CD4-positive, CD25-positive, alpha-beta regulatory T cell (primary cell): ENCODE results near the gene PLAGL2. TPM values are rescaled to one million over a fixed set of nuclear protein-coding genes. Genes with fewer than 3 reads are reported as not detected.
"Not testable (repeated sequence)": the region's sequence is repeated elsewhere in the genome, so short reads cannot be mapped to it uniquely, and the experiment has no call there.

ENCODE experiments used
- ATAC-seq, 2 donors: fragments of 150-1000 bp; cut with Tn5 transposase; one replicate each; pipeline ENCODE4 v1.10.0; 2021; ENCODE audit warnings: low read depth in 2 of 2, moderate number of reproducible peaks in 2 of 2, moderate library complexity in 1 of 2
- DNase-seq, 3 donors: peaks; one replicate each; pipeline versions ENCODE4 v3.0.0 to v3.0.0-alpha.2; 2012 to 2022; ENCODE audit warnings: mixed read lengths in 1 of 3
- H3K27ac ChIP-seq: one replicate; pipeline ENCODE4 v1.7.0; 2013; ENCODE audit warnings: mild to moderate bottlenecking, low read length; ENCODE audit not compliant: insufficient read depth, poor library complexity, severe bottlenecking
- H3K27me3 ChIP-seq: one replicate; pipeline ENCODE4 v1.7.0; 2013; ENCODE audit warnings: low read length; ENCODE audit not compliant: control insufficient read depth, insufficient read depth
- H3K36me3 ChIP-seq: one replicate; pipeline ENCODE4 v1.7.0; 2013; ENCODE audit warnings: mild to moderate bottlenecking, low read length, moderate library complexity; ENCODE audit not compliant: control insufficient read depth, insufficient read depth
- H3K4me1 ChIP-seq: 2 replicates; pipeline ENCODE4 v1.7.0; 2013; ENCODE audit warnings: mild to moderate bottlenecking, low read length; ENCODE audit not compliant: insufficient read depth, control insufficient read depth, poor library complexity, severe bottlenecking
- H3K4me3 ChIP-seq: one replicate; pipeline ENCODE4 v1.7.0; 2013; ENCODE audit warnings: low read depth, mild to moderate bottlenecking, low read length, moderate library complexity
- H3K9me3 ChIP-seq, 2 experiments: 1 replicate in 1 of 2; 2 replicates in 1 of 2; pipeline ENCODE4 v1.7.0; 2013; ENCODE audit warnings: low read length in 2 of 2, mild to moderate bottlenecking in 1 of 2, moderate library complexity in 1 of 2; ENCODE audit not compliant: control insufficient read depth in 2 of 2
- H3K27ac Mint-ChIP-seq, 3 donors: one replicate each; pipeline ENCODE4 v1.8.0; 2020 to 2022; ENCODE audit warnings: mild to moderate bottlenecking in 3 of 3, mixed read lengths in 3 of 3, moderate library complexity in 2 of 3
- H3K27me3 Mint-ChIP-seq: one replicate; pipeline ENCODE4 v1.8.0; 2022; ENCODE audit warnings: mild to moderate bottlenecking, mixed read lengths
- H3K36me3 Mint-ChIP-seq: one replicate; pipeline ENCODE4 v1.8.0; 2020; ENCODE audit warnings: mixed read lengths
- H3K4me1 Mint-ChIP-seq, 4 donors: one replicate each; pipeline ENCODE4 v1.8.0; 2020 to 2022; ENCODE audit warnings: mixed read lengths in 4 of 4, mild to moderate bottlenecking in 1 of 4
- H3K4me3 Mint-ChIP-seq, 4 donors: one replicate each; pipeline ENCODE4 v1.8.0; 2020 to 2022; ENCODE audit warnings: mild to moderate bottlenecking in 4 of 4, mixed read lengths in 4 of 4, moderate library complexity in 3 of 4
- H3K9me3 Mint-ChIP-seq, 7 donors: one replicate each; pipeline ENCODE4 v1.8.0; 2020 to 2022; ENCODE audit warnings: mixed read lengths in 7 of 7, mild to moderate bottlenecking in 3 of 7, moderate library complexity in 2 of 7
- polyA plus RNA-seq, 4 donors: library from polyadenylated mRNA; unstranded; fragments of 300-500 nt; fragmentation: Illumina TruSeq; gene quantifications; one replicate each; pipeline ENCODE4 v1.2.3, GENCODE V29; 2021
- total RNA-seq: library from RNA; stranded (reverse); gene quantifications from one replicate; pipeline ENCODE4 v1.2.3, GENCODE V29; 2022

PLAGL2 gene, protein sequence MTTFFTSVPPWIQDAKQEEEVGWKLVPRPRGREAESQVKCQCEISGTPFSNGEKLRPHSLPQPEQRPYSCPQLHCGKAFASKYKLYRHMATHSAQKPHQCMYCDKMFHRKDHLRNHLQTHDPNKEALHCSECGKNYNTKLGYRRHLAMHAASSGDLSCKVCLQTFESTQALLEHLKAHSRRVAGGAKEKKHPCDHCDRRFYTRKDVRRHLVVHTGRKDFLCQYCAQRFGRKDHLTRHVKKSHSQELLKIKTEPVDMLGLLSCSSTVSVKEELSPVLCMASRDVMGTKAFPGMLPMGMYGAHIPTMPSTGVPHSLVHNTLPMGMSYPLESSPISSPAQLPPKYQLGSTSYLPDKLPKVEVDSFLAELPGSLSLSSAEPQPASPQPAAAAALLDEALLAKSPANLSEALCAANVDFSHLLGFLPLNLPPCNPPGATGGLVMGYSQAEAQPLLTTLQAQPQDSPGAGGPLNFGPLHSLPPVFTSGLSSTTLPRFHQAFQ
- total RNA-seq (22.9 TPM), polyA plus RNA-seq (1 to 10 TPM; 2.8 to 5.3 (median 4.0) TPM)

DNA sequence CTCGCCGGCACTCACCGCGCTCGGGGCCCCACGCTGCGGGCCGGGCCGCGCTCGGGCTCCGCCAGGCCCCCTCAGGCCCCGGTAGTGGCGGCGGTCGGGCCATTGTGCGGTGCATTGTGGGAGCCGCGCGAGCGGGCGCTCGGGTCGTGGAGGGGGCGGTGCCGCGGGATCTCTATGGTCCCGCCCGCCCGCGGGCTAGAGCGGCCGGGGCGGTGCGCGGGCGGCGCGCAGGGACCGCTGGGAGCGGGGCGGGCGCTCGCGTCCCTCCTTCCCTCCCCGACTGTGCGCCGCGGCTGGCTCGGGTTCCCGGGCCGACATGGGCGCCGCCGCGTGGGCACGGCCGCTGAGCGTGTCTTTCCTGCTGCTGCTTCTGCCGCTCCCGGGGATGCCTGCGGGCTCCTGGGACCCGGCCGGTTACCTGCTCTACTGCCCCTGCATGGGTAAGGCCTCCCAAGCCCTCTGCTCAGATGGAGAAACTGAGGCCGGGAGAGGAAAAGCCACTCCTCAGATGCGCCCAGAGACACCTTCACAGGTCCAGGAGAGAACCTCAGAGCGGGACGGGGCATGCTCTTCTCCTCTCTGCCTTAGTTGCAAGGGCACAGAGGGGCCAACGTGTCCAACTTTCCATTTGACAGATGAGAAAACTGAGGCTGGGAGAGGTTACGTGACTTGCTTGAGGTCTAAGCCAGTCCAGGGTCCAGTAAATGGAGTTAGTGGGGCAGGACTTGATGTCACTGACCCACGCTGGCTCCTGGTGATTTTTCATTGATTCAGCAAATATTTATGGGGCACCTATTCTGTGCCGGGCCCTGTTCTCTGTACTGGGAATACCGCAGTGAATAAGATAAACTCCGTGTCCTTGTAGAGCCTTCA, at the start of gene PLAGL2, which contains the start of gene POFUT1:
Gene PLAGL2, minus strand, starts transcription at position 118 of the 873 bp plus-strand sequence. CDS start 5,565 bp downstream, outside the sequence.
Gene POFUT1, plus strand, starts transcription at position 255 of the 873 bp plus-strand sequence. Its CDS starts 62 bp downstream, at position 317.
- H3K4me3 ChIP-seq: peak within 1 kb of the TSS; percentile 91
- no peaks in the 10 kb centered on the region for H3K27me3 ChIP-seq
- Mint-ChIP-seq H3K27ac (peak within 1 kb of the TSS; percentile 85 to 94 (median 92)), H3K36me3 (peaks cover 24% of the 10 kb centered on the region), H3K4me1 (peaks cover 38 to 83% (median 58%) of the 10 kb centered on the region in 4 donors), H3K4me3 (peak within 1 kb of the TSS; percentile 96 to 98 (median 98)), H3K9me3 (no peaks in the 10 kb centered on the region), H3K27me3 (no peaks in the 10 kb centered on the region)
- ATAC-seq (peak; percentile 97), DNase-seq (peak; percentile 81 to 91 (median 89))
- no peaks in the 10 kb centered on the region for H3K9me3 ChIP-seq
- peak within 1 kb of the TSS; percentile 71 for H3K27ac ChIP-seq
- H3K36me3 ChIP-seq: peaks cover 13% of the 10 kb centered on the region
- H3K4me1 ChIP-seq: peaks cover 57% of the 10 kb centered on the region

GRCh38 chr20:32252189-32252588, 44.6 kb upstream of the PLAGL2 start:
- H3K9me3 Mint-ChIP-seq: peaks cover 0 to 2% (median 0%) of the 10 kb centered on the region in 7 donors
- peak overlapping the region in 2 of 3 donors; percentile 80 to 92 for H3K27ac Mint-ChIP-seq
- peaks cover 18 to 32% (median 25%) of the 10 kb centered on the region in 4 donors for H3K4me1 Mint-ChIP-seq
- H3K4me3 Mint-ChIP-seq: peak overlapping the region in 2 of 4 donors; percentile 16 to 49
- H3K4me3 ChIP-seq: no peak overlapping the region
- peaks cover 10% of the 10 kb centered on the region for H3K4me1 ChIP-seq
- no peak for ATAC-seq
- no peak overlapping the region for H3K27ac ChIP-seq
- H3K9me3 ChIP-seq: no peaks in the 10 kb centered on the region
- H3K27me3 Mint-ChIP-seq: no peaks in the 10 kb centered on the region
- no peaks in the 10 kb centered on the region for H3K36me3 Mint-ChIP-seq
- DNase-seq: peak in 1 of 3 donors; percentile 52
- H3K27me3 ChIP-seq: no peaks in the 10 kb centered on the region
- no peaks in the 10 kb centered on the region for H3K36me3 ChIP-seq

GRCh38 chr20:32251470-32251869, 43.9 kb upstream of the PLAGL2 start:
- peak overlapping the region in 2 of 4 donors; percentile 2 to 71 for H3K4me3 Mint-ChIP-seq
- peak overlapping the region in 2 of 3 donors; percentile 79 to 80 for H3K27ac Mint-ChIP-seq

DNA sequence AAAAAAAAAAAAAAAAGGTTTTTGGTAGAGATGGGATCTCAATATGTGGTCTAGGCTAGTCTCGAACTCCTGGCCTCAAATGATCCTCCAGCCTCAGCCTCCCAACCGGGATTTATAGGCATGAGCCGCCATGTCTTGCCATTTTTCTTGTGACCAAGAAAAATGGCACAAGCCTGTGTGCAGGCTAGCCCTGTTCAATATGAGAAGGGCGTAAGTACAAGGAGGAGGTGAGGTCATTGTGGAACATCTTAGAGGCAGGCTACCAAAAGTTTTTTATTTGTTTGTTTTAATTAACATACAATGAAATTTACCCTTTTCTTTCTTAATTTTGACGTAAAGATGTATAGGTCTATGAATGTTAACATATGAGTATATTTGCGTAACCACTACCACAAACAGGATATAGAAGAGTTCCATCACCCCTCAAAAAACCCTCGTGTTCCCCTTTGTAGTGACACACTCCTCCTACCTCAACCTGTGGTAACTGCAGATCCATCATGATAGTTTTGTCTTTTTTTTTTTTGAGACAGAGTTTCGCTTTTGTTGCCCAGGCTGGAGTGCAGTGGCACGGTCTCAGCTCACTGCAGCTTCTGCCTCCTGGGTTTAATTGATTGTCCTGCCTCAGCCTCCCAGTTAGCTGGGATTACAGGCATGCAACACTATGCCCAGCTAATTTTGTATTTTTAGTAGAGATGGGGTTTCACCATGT, 41.6 kb upstream of the PLAGL2 start:
- H3K27me3 Mint-ChIP-seq: no peaks in the 10 kb centered on the region
- H3K36me3 ChIP-seq: no peaks in the 10 kb centered on the region
- peaks cover 17 to 31% (median 23%) of the 10 kb centered on the region in 4 donors for H3K4me1 Mint-ChIP-seq
- H3K36me3 Mint-ChIP-seq: no peaks in the 10 kb centered on the region
- H3K4me1 ChIP-seq: peaks cover 10% of the 10 kb centered on the region
- H3K4me3 Mint-ChIP-seq: peak overlapping the region; percentile 8 to 71 (median 30)
- peaks cover 0 to 2% (median 0%) of the 10 kb centered on the region in 7 donors for H3K9me3 Mint-ChIP-seq
- no peaks in the 10 kb centered on the region for H3K9me3 ChIP-seq
- ATAC-seq (peak; percentile 91 to 96), DNase-seq (peak; percentile 36 to 87 (median 83))
- peak overlapping the region; percentile 70 for H3K27ac ChIP-seq
- no peaks in the 10 kb centered on the region for H3K27me3 ChIP-seq
- H3K27ac Mint-ChIP-seq: peak overlapping the region; percentile 63 to 93 (median 91)
- H3K4me3 ChIP-seq: peak overlapping the region; percentile 48

More at GRCh38 chr20:32251470-32251869, 43.9 kb upstream of the PLAGL2 start:
- Histone ChIP-seq H3K27me3 (no peaks in the 10 kb centered on the region), H3K27ac (no peak overlapping the region), H3K9me3 (no peaks in the 10 kb centered on the region), H3K36me3 (no peaks in the 10 kb centered on the region), H3K4me1 (peaks cover 10% of the 10 kb centered on the region), H3K4me3 (no peak overlapping the region)
- ATAC-seq (no peak), DNase-seq (no peak)
- Mint-ChIP-seq H3K4me1 (peaks cover 17 to 32% (median 24%) of the 10 kb centered on the region in 4 donors), H3K27me3 (no peaks in the 10 kb centered on the region), H3K9me3 (peaks cover 0 to 2% (median 0%) of the 10 kb centered on the region in 7 donors), H3K36me3 (no peaks in the 10 kb centered on the region)

DNA sequence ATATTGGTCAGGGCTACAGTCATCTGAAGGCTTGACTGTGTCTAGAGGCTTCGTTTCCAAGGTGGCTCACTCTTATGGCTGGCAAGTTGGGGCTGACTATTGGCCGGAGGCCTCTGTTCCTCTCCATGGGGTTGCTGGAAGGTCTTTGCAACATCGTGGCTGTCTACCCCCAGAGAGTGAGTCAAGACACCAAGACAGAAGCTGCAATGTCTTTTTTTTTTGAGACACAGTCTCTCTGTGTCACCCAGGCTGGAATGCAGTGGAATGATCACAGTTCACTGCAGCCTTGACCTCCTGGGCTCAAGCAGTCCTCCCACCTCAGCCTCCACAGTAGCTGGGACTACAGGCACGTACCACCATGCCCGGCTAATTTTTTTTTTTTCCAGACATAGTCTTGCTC, 40.5 kb upstream of the PLAGL2 start:
- no peak overlapping the region for H3K27ac Mint-ChIP-seq
- DNase-seq (no peak), ATAC-seq (no peak)
- Histone ChIP-seq H3K4me1 (peaks cover 10% of the 10 kb centered on the region), H3K9me3 (no peaks in the 10 kb centered on the region), H3K27ac (no peak overlapping the region), H3K4me3 (no peak overlapping the region), H3K27me3 (no peaks in the 10 kb centered on the region), H3K36me3 (no peaks in the 10 kb centered on the region)
- H3K27me3 Mint-ChIP-seq: no peaks in the 10 kb centered on the region
- no peaks in the 10 kb centered on the region for H3K36me3 Mint-ChIP-seq
- no peak overlapping the region for H3K4me3 Mint-ChIP-seq
- peaks cover 0 to 2% (median 0%) of the 10 kb centered on the region in 7 donors for H3K9me3 Mint-ChIP-seq
- H3K4me1 Mint-ChIP-seq: peaks cover 17 to 28% (median 23%) of the 10 kb centered on the region in 4 donors

DNA sequence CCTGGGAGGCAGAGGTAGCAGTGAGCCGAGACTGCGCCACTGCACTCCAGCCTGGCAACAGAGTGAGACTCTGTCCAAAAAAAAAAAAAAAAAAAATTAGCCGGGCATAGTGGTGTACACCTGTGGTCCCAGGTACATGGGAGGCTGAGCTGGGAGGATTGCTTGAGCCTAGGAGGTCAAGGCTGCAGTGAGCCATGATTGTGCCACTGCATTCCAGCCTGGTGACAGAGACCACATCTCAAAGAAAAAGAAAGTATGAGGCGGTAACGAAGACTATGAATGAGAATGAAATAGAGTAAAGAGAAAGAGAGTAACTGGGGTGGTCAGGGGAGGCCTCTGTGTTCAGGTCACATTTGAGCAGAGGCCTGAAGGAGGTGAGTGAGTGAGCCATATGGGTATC, 38.7 kb upstream of the PLAGL2 start:
- H3K36me3 Mint-ChIP-seq, H3K4me3 ChIP-seq, H3K27me3 ChIP-seq, H3K36me3 ChIP-seq, H3K27ac Mint-ChIP-seq, H3K9me3 ChIP-seq, H3K4me3 Mint-ChIP-seq, H3K9me3 Mint-ChIP-seq, H3K27ac ChIP-seq, DNase-seq, ATAC-seq, H3K27me3 Mint-ChIP-seq, H3K4me1 ChIP-seq: not testable (repeated sequence)
- peaks cover 9 to 15% (median 11%) of the 10 kb centered on the region in 4 donors for H3K4me1 Mint-ChIP-seq

DNA sequence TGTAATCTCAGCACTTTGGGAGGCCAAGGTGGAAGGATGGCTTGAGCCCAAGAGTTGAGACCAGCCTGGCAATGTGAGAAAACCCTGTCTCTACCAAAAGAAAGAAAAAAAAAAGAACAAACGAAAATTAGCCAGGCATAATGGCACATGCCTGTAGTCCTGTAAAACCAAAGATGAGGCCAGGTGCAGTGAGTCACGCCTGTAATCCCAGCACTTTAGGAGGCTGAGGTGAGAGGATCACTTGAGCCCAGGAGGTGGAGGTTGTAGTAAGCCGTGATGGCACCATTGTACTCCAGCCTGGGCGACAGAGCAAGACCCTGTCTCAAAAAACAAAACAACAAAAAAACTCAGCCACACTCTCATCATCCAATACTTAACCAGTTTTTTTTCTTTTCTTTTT, 37.4 kb upstream of the PLAGL2 start:
- Mint-ChIP-seq H3K4me1 (peaks cover 6 to 12% (median 10%) of the 10 kb centered on the region in 4 donors), H3K9me3 (no peaks in the 10 kb centered on the region), H3K4me3 (no peak overlapping the region), H3K36me3 (no peaks in the 10 kb centered on the region), H3K27ac (peak overlapping the region in 1 of 3 donors; percentile 60), H3K27me3 (no peaks in the 10 kb centered on the region)
- DNase-seq (no peak), ATAC-seq (no peak)
- H3K4me3 ChIP-seq: no peak overlapping the region
- no peak overlapping the region for H3K27ac ChIP-seq
- H3K9me3 ChIP-seq: no peaks in the 10 kb centered on the region
- H3K27me3 ChIP-seq: no peaks in the 10 kb centered on the region
- no peaks in the 10 kb centered on the region for H3K36me3 ChIP-seq
- peaks cover 2% of the 10 kb centered on the region for H3K4me1 ChIP-seq
